ENCODE results near the gene HSFX4.
"Not testable (repeated sequence)": the region's sequence is repeated elsewhere in the genome, so short reads cannot be mapped to it uniquely, and the experiment has no call there.

Gene HSFX4

GRCh38 chrX:149938427-149938880 is 9.1 kb downstream of the HSFX4 start, which contains the start of gene EOLA2:
Gene EOLA2 (minus strand): TSS chrX:149938491. CDS start chrX:149933874, 4,617 bp downstream.
- peak; percentile 98 for DNase-seq

- DNase-seq: peak; percentile 93
Observed at GRCh38 chrX:149938881-149939654, 9.7 kb downstream of the HSFX4 start.

- DNase-seq: no peak
Observed at GRCh38 chrX:149939655-149939904, 10.2 kb downstream of the HSFX4 start.

- peak; percentile 92 for DNase-seq
Observed at GRCh38 chrX:149939905-149940673, 10.7 kb downstream of the HSFX4 start.

- DNase-seq: not testable (repeated sequence)
Observed at GRCh38 chrX:149940674-149941024, 11.3 kb downstream of the HSFX4 start.

- not testable (repeated sequence) for DNase-seq
Observed at GRCh38 chrX:149945087-149945670, 15.8 kb downstream of the HSFX4 start.

- not testable (repeated sequence) for DNase-seq
Observed at GRCh38 chrX:149945820-149946219, 16.4 kb downstream of the HSFX4 start.

GRCh38 chrX:149946932-149947331 is 17.6 kb downstream of the HSFX4 start:
- DNase-seq: not testable (repeated sequence)

GRCh38 chrX:149948016-149948415 is 18.6 kb downstream of the HSFX4 start:
- no peak for DNase-seq

- no peak for DNase-seq
Observed at GRCh38 chrX:149949743-149950436, 20.5 kb downstream of the HSFX4 start.

- peak; percentile 5 for DNase-seq
Observed at GRCh38 chrX:149950681-149951080, 21.3 kb downstream of the HSFX4 start.

GRCh38 chrX:149961572-149961971 is 32.2 kb downstream of the HSFX4 start:
- DNase-seq: no peak

GRCh38 chrX:149962010-149962409 is 32.6 kb downstream of the HSFX4 start:
- DNase-seq: no peak

GRCh38 chrX:149962859-149963757 is 33.7 kb downstream of the HSFX4 start:
- peak; percentile 45 for DNase-seq

- DNase-seq: no peak
Observed at GRCh38 chrX:149979126-149979644, 49.8 kb downstream of the HSFX4 start.

Data from NCI-H1092 treated with DMSO at 0.1 percent for 48 hours (cell line).